HG02938 (cell line): Measurements from ENCODE around the gene TMED8.
"Not testable (repeated sequence)": the region's sequence is repeated elsewhere in the genome, so short reads cannot be mapped to it uniquely, and the experiment has no call there.

Experiments
- ATAC-seq: cut with Tn5 transposase; IDR thresholded peaks from one replicate; pipeline ENCODE4 v1.9.1; 2021; ENCODE audit warnings: mild to moderate bottlenecking, moderate library complexity; ENCODE audit not compliant: unreplicated experiment

The TMED8 gene

DNA sequence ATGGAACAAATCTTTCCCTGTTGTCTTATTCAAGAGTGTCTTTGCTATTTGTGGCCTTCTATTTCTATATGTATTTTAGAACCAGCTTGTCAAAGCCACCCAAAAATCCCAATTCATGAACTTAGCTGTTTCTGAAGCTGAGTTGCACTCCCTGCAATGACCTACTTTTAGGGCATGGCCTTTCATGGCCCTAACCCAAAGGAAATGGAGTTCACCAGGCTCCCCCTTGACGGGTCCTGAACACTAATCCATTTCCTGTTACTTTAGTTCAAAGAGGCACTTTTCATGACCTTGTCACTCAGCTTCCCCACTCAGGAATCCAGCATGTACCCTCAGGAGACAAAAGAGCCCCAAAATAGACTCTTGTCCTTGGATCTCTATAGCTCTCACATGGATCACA is 7.6 kb downstream of the TMED8 start:
- ATAC-seq = no peak

DNA sequence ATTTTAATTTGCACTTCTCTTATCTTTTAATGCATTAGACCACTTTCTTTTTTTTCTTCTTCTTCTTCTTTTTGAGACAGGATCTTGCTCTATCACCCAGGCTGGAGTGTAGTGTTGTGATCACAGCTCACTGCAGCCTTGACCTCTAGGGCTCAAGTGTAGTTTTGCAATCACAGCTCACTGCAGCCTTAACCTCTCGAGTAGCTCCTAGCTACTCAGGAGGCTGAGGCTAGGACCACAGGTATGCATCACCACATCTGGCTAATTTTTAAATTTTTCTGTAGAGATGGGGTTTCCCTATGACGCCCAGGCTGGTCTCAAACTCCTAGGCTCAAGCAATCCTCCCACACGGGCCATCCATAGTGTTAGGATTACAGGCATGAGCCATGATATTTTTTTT is 12.7 kb downstream of the TMED8 start:
- ATAC-seq = no peak

DNA sequence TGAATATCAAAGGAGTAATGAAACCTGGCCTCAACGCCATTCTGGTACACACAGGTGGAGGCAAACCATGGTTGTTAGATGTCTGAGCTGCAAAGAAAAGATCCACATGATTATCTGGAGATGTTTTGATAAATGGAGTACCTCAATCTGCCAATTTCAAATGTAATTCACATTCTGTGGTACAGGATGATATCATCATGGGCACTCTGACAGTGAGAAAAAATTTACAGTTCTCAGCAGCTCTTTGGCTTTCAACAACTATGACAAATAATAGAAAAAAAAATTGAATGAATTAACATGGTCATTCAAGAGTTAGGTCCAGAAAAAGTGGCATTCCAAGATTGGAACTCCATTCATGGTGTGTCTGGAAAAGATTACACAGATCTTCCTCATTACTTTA is 17.3 kb downstream of the TMED8 start:
- ATAC-seq = no peak

DNA sequence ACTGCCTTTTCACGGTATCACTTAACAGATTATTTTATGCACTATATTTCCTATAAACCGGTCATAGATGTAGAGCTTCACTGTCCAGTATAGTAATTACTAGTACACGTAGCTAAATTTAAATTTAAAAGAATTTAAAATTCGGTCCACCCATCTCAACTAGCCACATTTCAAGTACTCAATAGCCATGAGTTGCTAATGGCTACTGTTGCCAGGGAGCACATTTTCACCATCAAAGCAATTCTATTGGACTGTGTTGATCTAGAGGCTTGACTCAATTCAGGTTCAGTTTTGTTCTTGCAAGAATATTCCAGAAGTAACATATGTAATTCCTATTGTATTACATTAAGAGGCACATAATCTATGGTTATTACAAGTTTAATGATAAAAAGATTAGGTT is 20.0 kb downstream of the TMED8 start:
- ATAC-seq = no peak

DNA sequence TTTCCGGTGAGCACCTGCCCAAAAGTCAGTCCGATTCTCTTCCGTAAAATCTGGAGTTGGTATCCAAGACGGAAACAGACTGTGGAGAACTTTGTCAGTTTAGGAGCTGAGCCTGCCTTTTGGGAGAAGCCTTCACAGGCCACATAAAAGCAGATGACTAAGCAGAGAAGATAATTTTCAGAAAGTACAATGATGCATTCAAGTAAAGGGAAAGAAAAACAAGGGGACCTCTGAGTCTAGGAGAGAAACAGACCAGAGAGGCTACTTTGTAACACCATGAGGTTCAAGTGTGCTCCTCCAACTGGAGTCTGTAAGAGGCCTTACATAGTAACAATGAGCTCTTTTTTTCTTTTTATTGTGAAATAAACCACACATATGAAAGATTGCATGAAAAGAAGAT is 21.1 kb downstream of the TMED8 start:
- ATAC-seq = no peak

DNA sequence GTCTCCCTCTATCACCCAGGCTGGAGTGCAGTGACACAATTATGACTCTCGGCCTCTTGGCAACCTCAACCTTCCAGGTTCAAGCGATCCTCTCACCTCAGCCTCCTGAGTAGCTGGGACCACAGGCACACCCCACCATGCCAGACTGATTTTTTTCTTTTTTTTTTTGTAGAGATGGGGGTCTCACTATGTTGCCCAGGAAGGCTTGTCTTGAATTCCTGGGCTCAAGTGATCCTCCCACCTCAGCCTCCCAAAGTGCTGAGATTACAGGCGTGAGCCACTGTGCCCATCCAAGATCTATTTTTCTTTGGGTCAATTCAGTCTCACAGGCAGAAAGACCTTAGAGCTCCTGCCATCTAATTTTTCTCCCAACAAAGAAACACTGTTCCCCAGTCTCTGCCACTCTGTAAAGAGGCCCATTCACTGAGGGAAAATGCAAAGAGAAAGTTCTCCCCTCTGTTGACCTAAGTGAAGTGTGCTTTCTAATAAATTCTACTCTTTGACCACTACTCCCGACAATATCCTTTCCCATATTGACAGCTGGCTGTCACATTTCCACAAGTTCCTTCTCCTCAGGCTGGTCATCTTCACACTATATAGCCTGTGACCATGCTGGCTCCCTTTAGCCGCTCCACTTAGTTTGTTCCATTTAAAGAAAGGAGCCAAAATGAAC is 23.3 kb downstream of the TMED8 start:
- ATAC-seq = no peak

DNA sequence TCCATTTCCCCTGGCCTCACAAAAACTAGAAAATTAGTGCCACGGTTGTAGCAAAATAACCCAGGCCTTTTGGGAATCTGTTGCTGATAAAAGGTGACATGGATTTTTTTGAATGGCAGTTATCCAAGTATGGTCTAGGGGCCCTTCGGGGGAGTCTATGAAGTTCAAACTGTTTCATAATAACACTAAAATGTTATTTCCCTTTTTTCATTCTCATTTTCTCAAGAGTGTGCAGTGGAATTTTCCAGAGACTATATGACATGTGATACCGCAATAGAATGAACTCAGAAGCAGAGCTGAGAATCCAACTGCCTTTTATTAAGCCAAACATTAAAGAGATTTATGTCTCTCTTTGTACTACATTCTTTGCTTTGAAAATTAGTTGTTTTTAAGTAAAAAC is 29.1 kb downstream of the TMED8 start:
- ATAC-seq = no peak

DNA sequence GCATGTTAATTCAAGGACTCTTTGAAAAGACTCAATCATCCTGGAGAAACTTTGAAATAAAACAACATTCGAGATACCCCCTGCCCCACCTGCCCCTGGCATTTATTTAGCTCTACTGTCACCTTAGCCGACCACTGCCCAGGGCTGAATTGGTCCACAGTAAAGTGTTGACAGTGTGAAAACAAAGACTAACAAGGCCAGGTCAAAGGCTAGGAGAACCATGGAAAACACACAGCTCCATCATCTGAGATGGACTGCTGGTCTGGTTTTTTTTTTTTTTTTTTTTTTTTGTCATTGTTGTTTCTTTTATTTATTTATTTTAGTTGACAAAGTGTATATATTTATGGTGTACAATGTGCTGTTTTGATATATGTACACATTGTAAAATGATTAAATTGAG is 30.4 kb downstream of the TMED8 start:
- no peak for ATAC-seq

DNA sequence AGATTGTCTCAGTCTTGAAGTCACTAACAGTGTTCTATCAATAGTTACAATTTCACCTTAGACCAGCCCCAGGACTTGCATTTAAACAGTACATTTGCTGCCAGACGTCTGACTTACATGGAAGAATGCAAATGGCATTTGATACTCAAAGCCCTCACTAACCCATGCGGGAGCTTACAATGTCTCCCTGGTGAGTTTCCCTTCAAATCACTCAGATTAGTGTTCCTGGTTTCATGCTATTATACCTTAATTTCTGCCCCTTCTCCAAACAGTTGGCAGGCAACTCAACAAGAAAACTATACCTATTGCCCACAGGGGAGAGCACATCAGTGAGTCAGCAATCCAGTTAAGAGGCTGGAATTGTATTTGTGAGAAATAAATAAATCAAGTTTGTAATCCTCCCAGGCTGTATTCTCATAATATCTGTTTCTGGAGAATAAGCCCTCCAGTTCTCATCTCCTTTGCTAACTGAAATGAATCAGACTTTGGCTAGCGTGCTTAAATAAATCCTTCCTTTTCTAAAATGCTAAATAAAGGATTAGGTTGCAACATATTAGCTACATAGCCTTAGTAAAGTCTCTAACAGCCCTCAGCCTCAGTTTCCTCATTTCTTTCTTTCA is 32.4 kb downstream of the TMED8 start:
- ATAC-seq = no peak

DNA sequence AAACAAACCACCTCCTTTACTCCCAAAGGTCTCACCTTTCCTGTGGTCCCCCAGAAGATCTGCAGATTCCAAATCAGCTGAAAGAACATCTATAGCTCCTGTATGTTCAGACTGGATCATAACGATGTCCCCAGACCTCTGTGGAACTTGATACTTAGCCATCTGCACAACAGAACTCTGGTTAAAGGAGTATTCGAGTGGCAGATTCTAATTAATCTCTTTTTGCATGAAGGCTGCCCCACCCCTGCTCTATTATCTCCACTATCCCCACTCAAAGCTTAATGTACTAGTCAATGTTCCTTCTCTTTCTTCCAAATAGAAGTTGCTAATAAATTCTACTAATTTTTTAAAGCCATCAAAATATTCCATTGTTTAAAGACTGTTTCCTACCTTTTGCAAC is 33.2 kb downstream of the TMED8 start:
- no peak for ATAC-seq

DNA sequence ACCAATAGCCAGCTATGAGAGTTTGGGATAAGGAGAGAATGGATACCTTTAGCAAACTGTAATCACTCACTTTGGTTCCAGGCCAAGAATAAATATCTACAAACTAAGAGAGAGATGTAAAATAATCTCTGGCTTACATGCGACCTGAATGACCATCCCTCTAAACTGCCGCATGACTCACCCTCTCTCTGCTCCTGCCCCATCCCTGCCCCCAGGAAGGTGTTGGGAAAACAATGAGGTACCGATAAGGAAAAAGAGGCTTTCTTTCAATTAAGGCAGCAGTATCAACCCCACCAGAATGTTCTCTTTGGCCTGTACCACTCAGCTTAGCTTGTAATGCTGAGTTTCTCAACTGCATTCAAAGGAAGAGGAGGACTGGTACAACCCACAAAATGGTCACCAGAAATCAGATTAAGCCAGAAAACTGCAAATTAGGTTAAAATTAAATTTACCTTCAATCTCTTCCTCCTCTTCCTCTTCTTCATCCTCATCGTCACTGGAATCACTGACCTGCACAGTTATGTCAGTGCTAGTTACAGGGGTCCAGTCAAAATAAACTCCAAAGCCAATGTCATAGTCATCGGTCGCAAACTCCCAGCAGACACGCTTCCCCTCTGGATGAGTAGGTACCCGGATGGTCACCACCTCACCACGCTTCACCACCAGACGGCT is 34.0 kb downstream of the TMED8 start:
- no peak for ATAC-seq

DNA sequence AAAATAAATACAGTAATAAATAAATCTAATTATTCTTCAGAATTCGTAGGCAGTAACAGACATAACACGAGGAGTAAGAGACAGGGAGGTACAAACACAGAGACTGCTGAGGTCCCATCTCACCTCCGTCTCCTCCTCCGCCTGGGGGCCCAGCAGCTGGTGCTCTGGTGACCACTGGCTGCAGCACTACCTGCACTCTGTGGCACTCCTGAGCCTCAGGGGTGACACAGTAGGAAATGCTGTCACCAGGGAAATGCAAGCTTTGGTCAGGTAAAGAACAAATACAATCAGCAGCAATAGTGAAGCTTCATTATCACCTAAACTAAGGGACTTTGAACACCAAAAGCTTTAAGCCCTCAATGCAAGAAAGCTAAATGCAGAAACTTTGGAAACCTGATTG is 36.5 kb downstream of the TMED8 start:
- no peak for ATAC-seq

DNA sequence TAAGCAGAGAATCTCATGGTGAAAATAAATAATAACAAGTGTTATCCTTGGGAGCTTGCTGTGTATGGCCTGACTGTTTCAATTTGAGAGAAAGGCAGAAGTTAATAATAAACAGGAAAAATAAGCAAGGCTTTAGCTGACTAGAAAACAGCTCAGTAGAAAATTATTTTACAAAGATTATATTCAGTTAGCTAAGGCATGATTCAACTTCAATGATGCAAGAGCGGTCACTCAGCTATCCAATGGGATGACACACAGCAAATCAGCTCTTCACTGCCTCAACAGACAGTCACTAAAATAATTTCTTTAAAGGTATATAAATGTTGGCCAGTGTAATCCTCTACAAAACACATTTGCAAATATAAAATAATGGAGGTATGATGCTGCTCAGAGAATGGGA is 37.5 kb downstream of the TMED8 start:
- no peak for ATAC-seq

DNA sequence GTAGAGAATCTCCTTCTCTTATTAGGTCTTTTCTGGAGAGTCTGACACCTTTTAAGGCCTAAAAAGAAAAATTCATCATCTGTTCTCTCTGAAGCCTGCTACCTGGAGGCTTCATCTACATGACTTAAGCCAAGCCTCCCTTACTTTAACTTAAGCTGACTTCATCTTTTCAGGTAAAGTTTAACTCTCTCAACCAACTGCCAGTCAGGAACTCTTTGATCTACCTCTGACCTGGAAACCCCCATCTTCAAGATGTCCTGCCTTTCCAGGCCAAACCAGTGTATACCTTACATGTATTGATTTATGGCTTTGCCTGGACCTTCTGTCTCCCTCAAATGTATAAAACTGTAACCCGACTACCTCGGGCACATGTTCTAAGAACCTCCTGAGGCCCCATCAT is 38.6 kb downstream of the TMED8 start:
- no peak for ATAC-seq

DNA sequence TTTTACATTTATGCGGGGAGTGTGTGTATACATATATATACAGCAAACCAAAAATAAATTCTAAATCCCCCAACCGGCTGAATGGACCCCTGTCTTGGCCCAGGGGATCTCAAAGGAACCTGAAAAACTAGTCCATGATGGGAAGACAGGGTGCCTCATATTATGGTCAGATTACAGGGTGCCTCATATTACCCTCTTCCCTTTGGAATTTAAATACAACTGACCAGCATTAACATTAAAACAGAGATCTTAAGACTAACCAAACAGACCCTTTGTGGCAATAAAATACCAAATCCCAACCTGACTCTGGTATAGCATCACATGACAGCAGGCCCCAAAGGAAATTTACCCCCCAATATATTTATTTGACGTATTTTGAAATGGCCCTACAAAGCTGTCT is 39.0 kb downstream of the TMED8 start:
- no peak for ATAC-seq

DNA sequence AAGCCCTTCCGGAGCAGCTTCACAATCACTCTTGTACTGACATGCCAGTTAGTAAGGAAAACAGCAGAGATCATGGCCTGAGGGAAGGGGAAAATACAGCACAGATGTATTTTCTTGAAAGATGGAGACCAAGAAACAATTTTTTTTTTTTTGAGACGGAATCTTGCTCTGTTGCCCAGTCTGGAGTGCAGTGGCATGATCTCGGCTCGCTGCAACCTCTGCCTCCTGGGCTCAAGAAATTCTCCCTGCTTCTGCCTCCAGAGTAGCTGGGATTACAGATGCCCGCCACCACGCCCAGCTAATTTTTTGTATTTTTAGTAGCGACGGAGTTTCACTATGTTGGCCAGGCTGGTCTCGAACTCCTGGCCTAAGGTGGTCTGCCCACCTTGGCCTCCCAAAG is 39.6 kb downstream of the TMED8 start:
- not testable (repeated sequence) for ATAC-seq

DNA sequence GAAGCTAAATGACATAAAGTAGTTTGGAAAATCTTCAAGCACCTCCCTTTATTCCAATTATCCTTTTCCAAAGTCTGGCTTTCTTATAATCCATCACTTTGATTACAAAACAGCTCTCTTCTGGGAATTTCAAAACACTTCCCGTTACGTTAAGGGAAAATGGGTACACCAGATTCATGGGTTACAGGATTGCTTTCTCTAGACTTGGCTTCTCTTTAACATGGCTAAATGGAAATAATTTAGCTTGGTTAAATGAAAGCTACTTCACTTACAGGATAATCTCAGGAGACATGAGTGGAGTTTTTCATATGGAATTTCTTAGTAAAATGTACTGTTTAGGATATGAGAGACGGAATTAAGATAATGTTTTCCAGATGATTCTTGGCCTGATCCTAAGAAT is 41.3 kb downstream of the TMED8 start:
- no peak for ATAC-seq

DNA sequence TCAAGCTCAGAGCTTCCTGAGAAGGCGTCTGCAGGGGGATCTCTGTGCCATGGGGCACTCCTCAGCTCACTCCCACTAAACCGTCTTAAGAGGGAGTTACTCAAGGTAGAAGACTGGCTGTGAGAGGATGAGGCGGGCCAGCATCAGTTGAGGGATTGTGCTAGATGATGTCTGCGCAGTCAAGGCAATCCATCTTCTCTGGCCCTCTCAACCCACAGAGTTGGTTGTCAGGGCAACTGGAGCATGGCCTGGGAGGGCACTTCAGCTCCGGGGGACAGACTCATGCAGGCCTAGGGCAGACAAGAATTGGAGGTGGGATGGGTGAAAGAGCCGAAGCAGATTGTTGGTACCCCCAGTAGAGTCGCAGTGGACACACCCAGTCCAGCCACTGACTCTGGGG is 47.0 kb downstream of the TMED8 start:
- no peak for ATAC-seq

DNA sequence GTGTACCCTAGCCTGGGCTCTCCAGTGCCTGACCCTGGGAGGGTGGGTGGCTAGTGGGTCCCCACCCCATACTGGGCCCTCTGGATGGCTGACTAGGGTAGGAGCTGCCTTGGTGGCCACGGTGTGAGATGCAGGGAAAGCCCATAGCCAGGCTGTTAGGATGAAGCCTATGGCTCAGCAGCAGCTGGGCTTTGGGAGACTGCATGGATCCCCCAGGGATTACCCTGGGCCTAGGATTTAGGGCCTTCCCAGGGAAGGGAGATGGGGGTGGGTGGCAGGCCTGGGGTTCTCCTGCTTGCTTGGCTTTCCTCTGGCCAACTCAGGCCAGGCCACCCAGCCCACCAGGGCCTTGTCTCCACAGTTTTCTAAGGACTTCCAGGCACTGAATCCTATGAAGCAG is 49.8 kb downstream of the TMED8 start:
- ATAC-seq = no peak

DNA sequence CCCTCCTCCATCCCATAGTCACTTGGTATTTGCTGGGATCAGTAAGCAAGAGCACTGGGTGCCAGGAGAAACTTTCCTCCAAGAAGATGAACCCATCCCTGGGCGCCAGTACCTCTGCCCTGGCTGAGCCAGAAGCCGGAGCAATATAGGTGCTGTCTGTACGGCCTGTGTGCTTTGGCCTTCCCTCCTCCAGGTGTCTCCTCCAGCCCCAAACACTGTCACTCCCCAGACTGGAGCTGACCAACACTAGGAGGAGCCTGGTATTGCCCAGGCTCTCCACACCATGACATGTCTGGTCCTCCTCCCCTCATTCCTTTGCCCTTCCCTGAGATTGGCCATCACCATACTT is 51.2 kb downstream of the TMED8 start:
- ATAC-seq = no peak

DNA sequence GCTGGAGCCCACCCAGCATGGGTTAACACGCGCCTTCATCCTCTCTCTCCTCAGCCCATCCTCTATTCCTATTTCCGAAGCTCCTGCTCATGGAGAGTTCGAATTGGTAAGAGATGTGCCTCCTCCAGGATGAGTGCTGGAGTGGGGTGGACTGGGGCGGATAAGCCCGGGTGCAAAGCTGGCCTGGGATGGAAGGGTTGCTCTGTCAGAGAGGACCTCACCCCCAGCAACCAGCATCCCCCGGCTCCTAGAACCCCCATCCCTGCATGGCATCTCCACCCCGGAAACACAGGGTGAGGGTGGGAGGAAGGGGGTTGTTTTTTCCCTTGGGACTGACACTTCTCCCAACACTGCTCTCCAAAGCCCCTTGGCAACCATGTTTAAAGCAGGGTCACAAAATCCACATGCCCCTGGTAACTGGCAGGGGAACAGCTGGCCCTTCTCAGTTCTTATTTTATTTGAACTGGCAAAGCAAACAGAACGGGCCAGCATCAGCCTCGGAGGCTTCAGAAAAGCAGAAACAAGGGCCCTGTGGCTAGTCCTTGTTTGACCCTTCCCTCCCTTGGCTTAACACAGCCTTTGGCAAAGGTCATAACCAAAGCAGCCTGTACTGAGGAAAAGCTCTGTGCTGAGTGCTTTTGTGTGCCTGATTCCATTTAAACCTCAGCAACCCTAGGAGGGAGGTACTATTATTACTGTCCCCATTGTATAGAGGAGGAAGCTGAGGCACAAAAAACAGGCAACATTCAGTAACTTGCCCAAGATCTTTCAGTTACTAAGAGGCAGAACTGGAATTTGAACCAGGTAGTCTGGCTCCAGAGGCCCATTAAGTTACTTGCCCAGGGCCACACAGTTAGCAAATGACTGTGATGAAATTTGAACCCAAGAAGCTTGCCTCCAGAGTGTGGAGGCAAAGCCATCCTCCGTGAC is 51.8 kb downstream of the TMED8 start:
- no peak for ATAC-seq

DNA sequence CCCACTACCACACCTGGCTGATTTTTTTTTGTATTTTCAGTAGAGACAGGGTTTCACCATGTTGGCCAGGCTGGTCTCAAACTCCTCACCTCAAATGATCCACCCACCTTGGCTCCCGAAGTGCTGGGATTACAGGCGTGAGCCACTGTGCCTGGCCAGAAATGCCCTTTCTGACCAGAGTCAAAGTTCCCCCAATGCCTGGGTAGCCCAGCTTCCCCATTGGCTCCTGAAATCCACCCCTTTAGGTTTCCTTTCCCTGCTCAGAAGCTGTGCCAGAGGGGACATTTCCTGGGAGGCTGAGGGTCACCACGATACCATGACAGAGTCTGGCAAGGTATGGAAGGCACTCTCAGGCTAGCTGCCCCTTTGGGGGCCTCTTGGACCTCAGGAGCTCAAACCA is 52.6 kb downstream of the TMED8 start:
- no peak for ATAC-seq
